Mammary epithelial cell (primary cell): ENCODE results near the gene TUBA8.

Source experiments
- CTCF ChIP-seq, 2 donors: IDR thresholded peaks in 1 of 2; conservative IDR thresholded peaks in 1 of 2; 2 replicates each; pipeline ENCODE4 v1.5.1; 2011 to 2012; ENCODE audit warnings: inconsistent platforms in 2 of 2, low read length in 2 of 2, mild to moderate bottlenecking in 2 of 2, control low read depth in 1 of 2, low read depth in 1 of 2; ENCODE audit not compliant: insufficient read depth in 1 of 2; ENCODE audit errors: extremely low read depth in 1 of 2
- EZH2 ChIP-seq: IDR thresholded peaks from 2 replicates; pipeline ENCODE4 v1.6.1; 2012; ENCODE audit warnings: low read length, inconsistent platforms, borderline replicate concordance

GRCh38 chr22:18070556-18071306, 39.9 kb upstream of the TUBA8 start:
- no peak for TF ChIP-seq EZH2
- peak; percentile 61 to 68 for TF ChIP-seq CTCF (conservative IDR thresholded peaks at IDR 0.05 in 1 of 2, IDR thresholded peaks at IDR 0.05 in 1 of 2; ENCODE audit: extremely low read depth in 1 of 2, insufficient read depth in 1 of 2, low read depth in 1 of 2, low read length in 2 of 2)
